Measurements from ENCODE around the gene CNGB1.

The CNGB1 gene

DNA sequence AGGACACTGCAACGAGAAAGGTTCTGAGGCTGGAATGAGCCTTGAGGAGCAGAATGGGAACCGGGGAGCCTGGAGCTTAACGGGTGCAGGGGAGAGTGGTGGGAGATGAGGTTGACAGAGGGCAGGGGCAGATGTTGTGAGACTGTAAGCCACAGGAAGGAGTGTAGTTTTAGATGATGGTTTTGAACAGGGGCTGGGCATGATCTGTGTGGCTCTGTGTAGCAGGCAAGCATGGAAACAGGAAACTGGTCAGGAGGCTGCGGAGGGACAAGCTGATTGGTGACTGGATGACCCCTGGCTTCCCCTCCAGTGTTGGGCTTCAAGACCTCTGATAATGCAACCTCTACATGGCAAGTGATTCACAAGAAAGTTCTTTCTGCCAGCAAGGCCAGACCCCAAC lies 1.4 kb upstream of the CNGB1 start:
- no peak for DNase-seq (ENCODE audit: low spot score)

DNA sequence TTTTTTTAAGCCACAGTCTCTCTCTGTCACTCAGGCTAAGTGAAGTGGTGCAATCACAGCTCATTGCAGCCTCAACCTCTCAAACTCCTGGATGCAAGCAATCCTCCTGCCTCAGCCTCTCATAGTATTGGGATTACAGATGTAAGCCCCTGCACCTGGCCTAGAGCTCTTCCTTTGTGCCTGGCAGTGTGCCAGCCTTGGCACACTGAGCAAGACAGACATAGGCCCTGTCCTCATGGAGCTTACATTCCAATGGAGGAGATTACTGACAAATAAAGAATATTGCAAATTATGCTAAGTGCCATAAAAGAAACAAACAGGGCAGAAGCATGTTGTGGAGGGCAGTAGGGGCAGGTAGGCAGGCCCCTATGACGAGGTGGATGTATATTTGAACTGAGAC lies 920 bp upstream of the CNGB1 start:
- DNase-seq (ENCODE audit: low spot score) = no peak

DNA sequence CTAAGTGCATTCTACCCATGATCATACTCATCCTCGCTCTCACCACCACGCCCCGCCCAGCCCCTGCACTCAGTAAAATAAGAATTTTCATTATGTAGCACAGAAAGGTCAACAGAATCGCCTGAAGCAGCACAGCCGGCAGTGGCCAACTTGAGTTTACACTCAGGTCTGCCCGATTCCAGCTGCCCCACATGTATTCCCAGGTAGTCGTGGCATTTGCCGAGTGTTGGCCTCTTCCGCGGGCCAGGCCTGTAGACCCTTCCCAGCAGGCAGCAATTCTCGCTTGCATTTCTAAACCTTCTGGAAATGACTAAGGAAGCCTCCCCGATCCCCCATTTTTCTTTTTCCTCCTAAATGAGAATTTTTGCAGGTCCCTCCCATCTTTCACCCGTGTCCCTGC lies 609 bp downstream of the CNGB1 start:
- no peak for DNase-seq (ENCODE audit: low spot score)

DNA sequence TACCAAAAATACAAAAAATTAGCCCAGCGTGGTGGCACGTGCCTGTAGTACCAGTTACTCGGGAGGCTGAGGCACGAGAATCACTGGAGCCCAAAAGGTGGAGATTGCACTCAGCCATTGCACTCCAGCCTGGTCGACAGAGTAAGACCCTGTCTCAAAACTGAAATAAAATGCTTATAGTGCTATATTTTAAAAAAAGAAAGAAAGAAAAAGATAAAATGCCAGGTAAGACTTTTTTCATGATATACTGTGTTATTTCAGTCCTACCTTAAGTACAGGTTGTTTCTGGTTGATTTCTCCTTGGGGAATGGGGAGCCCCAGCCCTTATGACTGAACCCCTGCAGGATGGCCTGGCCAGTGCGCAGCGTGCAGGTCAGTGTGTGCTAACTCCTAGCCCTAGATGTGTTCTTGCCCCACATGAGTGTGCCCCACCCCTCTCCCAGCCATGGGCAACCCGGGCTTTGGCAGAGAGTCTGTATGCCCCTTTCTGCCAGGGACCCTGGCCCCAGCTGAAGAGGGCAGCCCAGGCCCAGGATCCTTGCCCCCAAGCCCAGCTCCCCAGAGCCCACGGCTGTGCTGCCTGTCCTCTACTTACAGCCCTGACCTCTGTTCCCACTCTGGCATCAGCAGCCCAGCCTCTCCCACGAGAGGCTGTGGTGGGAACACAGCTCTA lies 1.3 kb downstream of the CNGB1 start:
- no peak for DNase-seq (ENCODE audit: low spot score)

DNA sequence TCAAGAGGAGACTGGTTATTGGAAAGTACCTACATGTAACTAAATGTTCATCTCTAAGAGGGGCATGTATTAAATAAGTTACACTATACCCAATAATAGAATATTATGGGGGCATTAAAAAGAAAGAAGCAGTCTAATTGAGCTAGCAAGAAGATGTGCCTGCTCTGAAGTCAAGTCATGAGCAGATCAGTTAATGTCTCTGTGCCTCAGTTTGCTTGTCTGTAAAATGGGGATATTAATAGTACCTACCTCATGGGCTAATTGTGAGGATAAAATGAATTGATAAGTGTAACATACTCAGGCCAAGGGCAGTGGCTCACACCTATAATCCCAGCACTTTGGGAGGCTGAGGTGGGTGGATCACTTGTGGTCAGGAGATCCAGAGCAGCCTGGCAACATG lies 3.0 kb downstream of the CNGB1 start:
- no peak for DNase-seq (ENCODE audit: low spot score)

DNA sequence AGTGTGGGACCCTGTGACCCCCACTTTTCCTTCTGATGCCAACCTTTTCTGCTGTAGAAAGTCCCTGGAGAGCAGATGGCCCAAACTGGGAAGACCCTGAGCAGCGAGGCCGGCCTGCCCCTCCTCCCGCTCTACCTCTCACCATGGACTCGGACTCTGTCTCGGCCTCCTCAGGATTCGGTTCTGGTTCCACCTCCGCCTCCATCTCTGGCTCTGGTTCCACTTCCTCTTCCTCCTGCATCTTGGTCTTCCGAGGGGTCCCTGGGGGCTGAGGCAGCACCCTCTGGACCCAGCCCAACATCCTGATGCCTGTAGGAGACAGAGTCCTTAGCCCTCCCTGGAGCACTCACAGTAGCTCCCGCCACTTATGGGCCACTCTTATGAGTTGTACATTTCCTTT lies 3.9 kb downstream of the CNGB1 start:
- DNase-seq (ENCODE audit: low spot score) = no peak

DNA sequence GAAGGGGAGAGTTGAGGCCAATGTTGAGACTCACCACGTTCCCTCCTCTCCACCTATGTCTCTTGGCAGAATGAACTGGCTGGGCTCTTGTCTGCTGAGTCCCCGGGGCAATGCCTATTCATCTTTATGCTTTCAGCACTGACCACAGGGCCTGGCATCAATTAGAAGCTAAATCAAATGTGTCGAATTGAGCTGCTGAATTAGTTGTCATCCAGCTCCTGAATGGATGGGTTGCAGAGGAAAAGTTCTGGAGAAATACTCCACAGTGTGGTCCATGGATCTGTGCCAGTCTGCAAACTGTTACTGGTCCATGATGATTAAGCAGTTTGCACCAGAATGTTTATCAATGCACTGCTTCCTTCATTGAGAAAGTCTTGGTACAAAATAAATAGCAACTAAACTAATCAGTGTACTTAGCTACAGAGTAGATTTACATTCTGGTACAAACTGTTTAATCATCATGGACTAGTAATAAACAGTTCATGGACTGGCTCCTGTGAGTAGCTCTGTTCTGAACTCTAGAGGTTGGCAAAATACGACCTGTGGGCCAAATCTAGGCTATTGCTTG lies 4.6 kb downstream of the CNGB1 start:
- no peak for DNase-seq (ENCODE audit: low spot score)

DNA sequence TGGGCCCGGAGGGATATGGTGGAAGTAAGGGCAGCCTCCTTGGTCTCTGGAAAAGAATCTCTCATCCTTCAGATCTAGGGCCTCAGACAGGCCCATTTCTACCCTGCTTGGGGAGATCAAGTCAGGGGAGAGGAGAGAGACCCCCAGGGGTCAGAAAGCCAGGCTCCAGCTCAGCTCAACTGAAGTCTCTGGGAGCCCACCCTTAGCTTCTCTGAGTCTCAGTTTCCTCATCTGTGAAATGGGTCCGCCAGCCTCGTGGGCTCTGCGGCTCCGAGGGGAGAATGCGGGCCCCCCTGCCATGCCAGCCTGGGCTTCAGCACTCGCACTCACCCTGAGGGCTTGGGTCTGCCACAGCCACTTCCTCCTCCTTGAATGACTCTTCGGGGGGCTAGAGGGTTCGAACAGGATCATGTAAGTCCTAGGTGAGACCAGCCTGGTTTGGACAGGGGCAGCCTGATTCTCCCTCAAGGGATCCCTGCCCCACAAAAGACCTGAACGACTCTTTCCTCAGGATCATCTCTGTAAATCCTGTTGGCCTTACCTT lies 6.7 kb downstream of the CNGB1 start:
- no peak for DNase-seq (ENCODE audit: low spot score)

DNA sequence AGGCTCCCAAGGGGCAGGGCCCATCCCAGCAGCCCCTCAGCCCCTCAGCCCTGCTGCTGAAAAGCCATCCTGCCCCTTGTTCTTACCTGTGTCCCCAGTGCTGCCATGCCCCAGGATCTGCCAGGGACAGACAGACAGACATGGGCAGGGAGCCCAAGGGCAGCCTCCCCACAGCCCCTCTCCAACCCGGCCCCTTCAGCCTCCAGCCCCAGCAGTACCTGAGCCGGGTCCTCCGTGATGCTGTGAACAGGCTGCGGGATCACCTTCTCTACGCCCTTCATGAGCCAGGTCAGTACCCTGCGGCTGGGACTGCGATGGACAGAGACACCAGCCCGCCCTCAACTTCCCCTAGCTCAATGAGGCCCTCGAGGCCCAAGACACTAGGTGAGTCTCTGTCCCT lies 8.2 kb downstream of the CNGB1 start:
- DNase-seq (ENCODE audit: low spot score) = no peak

DNA sequence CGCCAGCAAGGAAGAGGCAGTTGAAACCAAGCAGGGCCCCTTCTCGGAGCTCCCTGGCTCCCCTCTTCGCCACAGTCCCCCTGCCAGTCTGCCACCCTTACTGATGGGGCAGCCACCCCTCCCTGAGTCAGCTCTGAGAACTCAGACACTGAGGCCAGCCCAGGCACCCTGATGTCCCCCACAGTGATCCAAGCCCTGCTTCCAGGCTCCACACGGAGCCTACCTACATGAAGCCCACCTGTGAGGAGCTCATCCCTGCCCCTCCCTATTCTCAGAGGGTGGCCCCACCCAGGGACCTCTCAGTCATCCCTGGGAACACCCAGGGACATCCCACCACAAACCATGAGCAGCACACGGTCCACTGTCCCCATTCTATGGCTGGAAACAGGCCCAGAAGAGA lies 8.9 kb downstream of the CNGB1 start:
- no peak for DNase-seq (ENCODE audit: low spot score)

DNA sequence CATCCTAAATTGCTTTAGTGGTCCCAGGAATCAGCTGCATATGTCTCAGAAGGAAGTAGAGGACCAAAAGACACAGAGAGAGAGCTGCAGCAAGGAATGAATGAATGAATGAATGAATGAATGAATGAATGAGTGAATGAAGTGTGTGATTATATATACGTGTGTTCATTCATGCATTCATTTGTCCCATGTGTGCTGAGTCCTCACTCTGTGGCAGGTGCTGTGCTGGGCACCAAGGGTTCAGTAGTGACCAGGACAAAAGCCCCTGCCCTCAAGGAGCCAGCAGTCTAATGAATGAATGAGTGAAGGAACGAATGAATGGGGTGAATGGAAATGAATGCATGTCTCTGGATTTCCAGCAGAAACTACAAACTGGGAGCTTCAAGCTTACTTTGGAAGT lies 9.4 kb downstream of the CNGB1 start:
- no peak for DNase-seq (ENCODE audit: low spot score)

DNA sequence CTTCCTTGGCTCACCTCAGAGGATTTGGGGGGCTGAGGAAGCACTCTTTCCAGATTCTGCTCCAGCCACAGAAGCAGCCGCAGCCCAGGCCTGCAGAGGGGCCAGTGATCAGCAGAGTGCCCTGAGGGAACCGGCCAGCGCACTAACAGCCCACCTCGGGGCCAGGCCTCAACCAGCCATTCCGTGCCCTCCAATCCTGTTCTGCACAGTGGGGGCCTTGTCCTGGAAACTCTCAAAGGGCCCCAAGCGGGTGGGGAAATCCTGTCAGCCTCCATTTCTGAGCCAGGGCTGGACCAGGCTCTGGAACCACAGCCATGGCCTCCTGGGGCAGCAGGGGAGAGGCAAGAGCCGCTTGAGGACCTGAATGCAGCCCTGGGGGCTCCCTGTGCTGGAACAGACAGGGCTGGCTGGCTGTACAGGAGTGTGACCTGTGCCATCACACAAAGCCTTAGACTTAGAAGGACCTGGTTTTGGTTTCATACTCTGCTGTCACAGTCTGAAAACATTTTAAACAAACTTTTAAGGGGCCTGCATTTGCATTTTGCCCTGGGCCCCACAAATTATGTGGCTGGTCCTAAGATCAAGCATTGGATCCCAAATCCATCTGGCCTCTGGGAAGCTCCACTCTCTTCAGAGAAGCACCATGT lies 10.0 kb downstream of the CNGB1 start:
- DNase-seq (ENCODE audit: low spot score) = no peak

DNA sequence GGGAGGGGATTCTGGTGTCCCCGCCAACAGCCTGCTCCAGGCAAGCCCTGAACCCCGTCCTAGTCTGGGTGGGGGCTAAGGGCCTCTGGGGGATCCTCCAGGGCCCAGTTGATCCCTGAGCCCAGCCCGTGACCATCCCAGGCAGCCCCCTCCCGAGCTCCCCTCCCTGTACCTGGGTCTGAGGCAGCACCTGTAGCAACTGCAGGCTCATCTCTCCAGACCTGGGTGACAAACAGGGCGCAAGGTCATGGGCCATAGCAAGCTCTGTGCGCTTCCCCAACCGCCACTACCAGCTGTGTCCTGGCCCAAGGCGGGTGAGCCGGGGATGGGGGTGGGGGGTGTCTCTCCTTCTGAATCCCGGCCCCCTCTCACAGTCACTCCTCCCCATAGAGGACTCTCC lies 10.6 kb downstream of the CNGB1 start:
- no peak for DNase-seq (ENCODE audit: low spot score)

DNA sequence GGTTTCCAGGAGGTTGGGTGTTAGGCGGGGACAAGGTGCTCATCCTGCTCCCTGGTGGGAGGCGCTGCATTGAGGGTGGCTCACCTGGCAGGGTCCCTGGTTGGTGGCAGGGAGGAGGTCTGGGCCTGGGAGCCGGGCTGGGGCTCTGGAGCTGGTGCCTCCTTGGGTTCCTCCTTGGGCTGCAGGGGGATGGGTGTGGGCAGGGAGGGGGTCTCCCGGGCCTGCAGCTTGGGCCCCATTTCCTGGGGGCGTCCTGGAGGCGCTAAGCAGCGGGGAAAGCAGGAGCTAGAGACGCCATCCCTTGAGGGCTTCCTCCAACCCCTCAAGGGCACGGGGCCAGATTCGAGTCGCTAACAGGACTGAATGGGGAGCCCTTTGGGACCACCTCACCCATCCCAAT lies 11.1 kb downstream of the CNGB1 start:
- no peak for DNase-seq (ENCODE audit: low spot score)

DNA sequence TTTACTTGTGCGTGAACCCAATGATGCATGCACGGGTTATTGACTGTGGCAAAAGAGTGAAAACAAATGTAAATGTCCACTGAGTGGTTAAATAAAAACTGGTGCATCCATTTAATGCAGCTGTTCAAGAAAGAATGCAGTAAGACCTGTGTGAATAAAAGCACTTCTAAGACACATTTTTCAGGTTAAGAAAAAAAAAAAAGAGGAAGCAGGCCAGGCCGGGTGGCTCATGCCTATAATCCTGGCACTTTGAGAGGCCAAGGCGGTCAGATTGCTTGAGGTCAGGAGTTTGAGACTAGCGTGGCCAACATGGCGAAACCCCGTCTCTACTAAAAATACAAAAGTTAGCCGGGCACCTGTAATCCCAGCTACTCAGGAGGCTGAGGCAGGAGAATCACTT lies 11.8 kb downstream of the CNGB1 start:
- DNase-seq (ENCODE audit: low spot score) = no peak

DNA sequence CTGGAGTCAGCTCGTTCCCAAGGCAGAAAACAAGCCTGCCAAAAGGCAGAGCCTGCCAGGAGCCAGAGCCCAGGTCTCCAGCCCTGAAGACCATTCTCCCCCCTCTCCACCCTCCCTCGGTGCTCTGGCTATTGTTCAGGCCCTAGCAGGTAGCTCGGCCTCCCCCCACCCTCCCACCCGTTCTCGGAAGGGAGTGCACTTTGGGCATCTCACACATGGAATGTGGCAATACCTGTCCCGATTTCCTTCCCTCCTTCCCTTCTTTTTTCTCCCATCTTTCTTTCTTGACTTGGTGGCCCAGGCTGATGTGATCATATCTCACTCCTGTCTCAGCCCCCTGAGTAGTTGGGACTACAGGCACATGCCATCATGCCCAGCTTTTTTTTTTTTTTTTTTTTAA lies 12.4 kb downstream of the CNGB1 start:
- DNase-seq (ENCODE audit: low spot score) = no peak

DNA sequence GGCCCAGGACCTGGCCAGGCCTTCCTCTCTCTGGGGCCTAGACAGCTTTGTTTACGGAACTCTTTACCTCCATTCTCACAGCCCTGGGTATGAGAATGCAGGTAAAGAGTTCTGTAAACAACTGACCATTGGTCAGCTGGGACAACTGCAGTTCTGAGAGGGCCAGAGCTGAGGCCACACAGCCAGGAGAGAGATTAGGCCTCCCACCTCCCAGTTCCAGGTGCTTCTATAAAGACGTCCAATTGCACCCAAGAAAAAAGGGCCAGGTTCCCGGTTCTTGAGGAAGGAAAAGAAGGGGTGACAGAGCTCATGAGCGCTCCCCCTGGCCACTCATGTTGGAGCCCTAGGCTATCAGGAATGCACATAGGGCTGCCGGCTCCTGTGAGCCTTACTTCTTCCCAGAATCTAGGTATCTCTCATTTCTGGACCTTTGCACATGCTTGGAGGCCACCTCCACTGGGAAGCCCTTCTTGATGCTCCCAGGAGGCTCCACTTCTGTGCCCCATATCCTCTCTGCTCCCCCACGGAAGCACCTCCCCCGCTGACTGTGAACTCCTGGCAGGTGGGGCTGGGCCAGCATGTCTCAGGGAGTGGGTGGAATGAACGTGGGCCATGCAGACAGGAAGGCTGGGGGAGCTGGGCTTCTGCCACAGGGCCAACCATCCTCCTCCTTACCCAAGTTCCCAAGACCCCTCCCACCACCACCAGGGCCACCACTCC lies 13.1 kb downstream of the CNGB1 start:
- DNase-seq (ENCODE audit: low spot score) = no peak

DNA sequence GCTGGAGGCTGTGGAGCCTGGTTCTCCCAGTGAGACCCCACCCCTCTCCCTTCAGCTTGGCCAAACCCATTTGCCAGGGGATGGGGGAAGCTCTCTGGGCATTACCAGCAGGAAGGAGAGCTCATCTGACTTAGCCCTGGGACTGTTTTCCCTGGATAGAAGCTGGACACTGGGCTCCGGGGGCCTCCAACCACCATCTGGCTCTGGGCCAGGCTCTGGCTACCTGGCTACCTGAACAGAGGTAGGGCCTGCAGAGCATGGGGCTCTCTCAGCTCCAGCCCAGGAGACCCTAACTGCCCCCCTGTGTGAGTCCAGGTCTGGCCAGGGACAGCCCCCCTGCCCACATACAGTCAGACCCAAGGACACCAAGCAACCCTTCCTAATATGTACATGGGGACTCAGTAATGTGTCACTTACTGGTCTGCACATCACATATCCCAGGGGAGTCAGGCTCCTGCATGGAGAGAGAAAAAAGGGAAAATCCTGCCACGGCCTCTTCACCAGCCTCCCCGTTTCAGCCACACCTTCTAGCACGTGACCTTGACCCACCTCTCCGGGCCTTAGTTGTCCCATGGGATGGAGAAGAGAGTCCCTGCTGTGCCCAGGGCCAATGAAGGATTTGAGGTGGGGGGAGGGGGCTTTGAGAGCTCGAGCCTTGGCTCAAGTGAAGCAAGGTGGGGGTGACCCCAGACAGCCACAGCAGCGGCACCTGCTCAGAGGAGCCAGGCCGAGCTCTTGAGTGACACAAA lies 13.8 kb downstream of the CNGB1 start:
- DNase-seq (ENCODE audit: low spot score) = no peak

DNA sequence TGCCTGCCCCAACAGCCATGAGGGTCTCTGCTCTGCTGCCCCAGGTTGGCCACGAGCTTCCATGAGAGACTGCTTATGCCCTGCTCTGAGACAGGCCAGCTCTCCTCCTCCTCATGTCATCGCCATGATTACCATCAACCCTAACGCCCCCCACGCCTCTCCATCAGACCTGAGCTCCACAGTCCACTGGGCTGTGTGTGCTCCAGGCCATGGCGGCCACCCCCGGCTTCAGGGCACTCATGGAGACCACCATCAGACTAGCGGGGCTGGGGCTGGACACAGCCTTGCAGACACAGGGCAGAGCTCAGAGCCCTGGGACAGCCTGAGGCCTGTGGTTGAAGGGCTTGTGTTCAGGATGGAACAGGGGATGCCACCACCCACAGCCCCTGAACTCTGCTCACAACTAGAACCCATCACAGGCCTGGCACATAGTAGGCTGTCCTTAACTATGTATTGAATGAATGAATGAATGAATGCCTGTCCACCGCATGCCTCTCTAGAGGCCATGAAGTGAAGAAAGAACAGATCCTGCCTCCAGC lies 14.6 kb downstream of the CNGB1 start:
- no peak for DNase-seq (ENCODE audit: low spot score)

DNA sequence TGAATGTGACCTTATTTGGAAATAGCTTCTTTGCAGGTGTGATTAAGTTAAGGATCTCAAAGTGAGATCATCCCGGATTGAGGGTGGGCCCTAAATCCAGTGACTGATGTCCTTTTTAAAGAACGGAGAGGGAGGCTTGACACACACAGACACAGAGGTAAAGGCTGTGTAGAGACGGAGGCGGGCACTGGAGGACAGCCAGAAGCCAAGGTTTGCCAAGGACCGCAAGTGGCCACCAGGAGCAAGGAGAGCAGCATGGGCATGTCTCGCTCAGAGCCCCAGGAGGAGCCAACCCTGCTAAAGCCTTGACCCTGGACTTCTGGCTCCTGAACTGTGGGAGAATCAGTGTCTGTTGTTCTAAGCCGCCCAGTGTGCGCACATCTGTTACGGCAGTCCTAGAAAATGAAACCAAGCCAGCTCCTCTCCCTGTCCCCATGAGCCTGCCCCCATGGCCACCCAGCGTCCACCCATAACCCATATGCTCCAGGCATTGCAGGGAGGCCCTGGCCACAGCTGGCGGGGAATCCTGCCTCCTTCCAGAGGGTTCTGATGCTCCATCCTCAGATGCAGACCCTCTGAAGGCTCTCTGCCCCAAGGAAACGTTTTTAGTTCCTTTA lies 15.2 kb downstream of the CNGB1 start:
- no peak for DNase-seq (ENCODE audit: low spot score)

DNA sequence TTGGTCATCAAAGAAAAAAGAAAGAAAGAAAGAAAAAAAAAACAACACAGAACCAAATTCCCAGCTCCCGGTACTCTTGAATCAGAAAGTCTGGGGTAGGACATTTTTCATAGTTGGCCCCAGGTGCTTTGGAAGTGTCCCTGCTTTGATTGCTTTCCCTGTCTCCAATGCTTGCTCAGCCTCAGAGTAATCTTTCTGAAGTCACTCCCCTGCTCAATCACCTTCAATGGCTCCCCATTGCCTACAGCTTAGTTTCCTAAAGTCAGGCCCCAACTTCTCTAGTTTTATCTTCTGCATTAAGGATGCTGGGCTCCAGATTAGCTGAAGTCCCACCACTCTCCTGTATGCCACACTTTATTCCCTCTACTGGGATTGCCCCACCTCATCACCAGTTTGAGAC lies 17.1 kb downstream of the CNGB1 start:
- no peak for DNase-seq (ENCODE audit: low spot score)

DNA sequence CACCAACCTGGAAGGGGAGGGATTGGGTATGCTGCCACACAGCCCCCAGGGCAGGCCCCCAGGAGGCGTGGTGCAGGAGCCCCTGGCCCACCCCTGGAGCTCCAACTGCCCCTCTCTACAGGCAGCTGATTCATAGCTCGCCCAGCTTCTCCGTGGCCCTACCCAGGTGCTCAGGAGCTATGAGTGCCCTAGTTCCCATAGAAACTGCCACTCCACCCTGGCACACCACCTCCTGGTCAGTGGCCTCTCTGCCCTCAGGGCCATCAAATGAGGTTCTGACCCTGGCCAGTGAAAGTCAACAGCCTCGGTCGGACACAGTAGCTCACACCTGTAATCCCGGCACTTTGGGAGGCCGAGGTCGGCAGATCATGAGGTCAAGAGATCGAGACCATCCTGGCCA lies 18.0 kb downstream of the CNGB1 start:
- no peak for DNase-seq (ENCODE audit: low spot score)
